ENCODE results near the gene FOXRED1. TPM values are rescaled to one million over a fixed set of nuclear protein-coding genes. Genes with fewer than 3 reads are reported as not detected.
"Not testable (repeated sequence)": the region's sequence is repeated elsewhere in the genome, so short reads cannot be mapped to it uniquely, and the experiment has no call there.

Gene FOXRED1
- total RNA-seq, 2 experiments from 2014 or later = 41.7 to 42.3 TPM

GRCh38 chr11:126304457-126305075 is 35.6 kb downstream of the FOXRED1 start:
- Mint-ChIP-seq H3K27me3 (no peaks in the 10 kb centered on the region), H3K9me3 (no peaks in the 10 kb centered on the region), H3K36me3 (peaks cover 20% of the 10 kb centered on the region), H3K4me1 (ENCODE audit: low read depth) (peaks cover 34% of the 10 kb centered on the region), H3K4me3 (peak overlapping the region; percentile 95), H3K27ac (peak overlapping the region; percentile 96)
- POLR2A ChIA-PET = interaction anchor here (0.6 to 1.8 kb wide), 5 partner anchors 18 to 394 kb away, joined by 3 to 8 read pairs (median 7); partner anchors contain the start of genes FOXRED1 and SRPRA
- CTCF ChIA-PET = interaction anchor here (0.9 kb wide), 1 partner anchor 11 kb away, joined by 3 read pairs; no protein-coding TSS in a partner anchor
- intact Hi-C loops (cut with micrococcal nuclease) = loop anchor here (1.0 kb wide), 6 partner anchors 14 to 242 kb away; partner anchors contain the start of genes CDON, FAM118B, RPUSD4 and SRPRA
- peak; percentile 40 for DNase-seq

- CTCF ChIA-PET = interaction anchor here (1.5 kb wide), 1 partner anchor 175 kb away, joined by 7 read pairs; no protein-coding TSS in a partner anchor
- intact Hi-C loops (cut with micrococcal nuclease) = loop anchor here (1.0 kb wide), 2 partner anchors 20 to 243 kb away; partner anchors contain the start of gene CDON
- Mint-ChIP-seq H3K27ac (peak overlapping the region; percentile 85), H3K4me1 (ENCODE audit: low read depth) (peaks cover 37% of the 10 kb centered on the region), H3K9me3 (no peaks in the 10 kb centered on the region), H3K4me3 (peak overlapping the region; percentile 63), H3K27me3 (no peaks in the 10 kb centered on the region), H3K36me3 (peaks cover 27% of the 10 kb centered on the region)
- POLR2A ChIA-PET = interaction anchor here (1.2 kb wide), 1 partner anchor 22 kb away, joined by 4 read pairs; no protein-coding TSS in a partner anchor
- DNase-seq = peak; percentile 54
Measured at GRCh38 chr11:126305699-126306098, 36.7 kb downstream of the FOXRED1 start.

- Mint-ChIP-seq H3K27me3 (no peaks in the 10 kb centered on the region), H3K9me3 (no peaks in the 10 kb centered on the region), H3K4me1 (ENCODE audit: low read depth) (peaks cover 34% of the 10 kb centered on the region), H3K4me3 (no peak overlapping the region), H3K36me3 (peaks cover 26% of the 10 kb centered on the region), H3K27ac (no peak overlapping the region)
- ChIA-PET CTCF (interaction anchor here (1.2 to 6.5 kb wide), 3 partner anchors 10 to 173 kb away, joined by 3 to 91 read pairs (median 7); no protein-coding TSS in a partner anchor), POLR2A (no interaction called here)
- no peak for DNase-seq
- intact Hi-C loops (cut with micrococcal nuclease) = no loop called here
Measured at GRCh38 chr11:126307706-126308105, 38.8 kb downstream of the FOXRED1 start.

- H3K27me3 Mint-ChIP-seq = no peaks in the 10 kb centered on the region
- H3K36me3 Mint-ChIP-seq = peaks cover 27% of the 10 kb centered on the region
- H3K4me1 Mint-ChIP-seq (ENCODE audit: low read depth) = peaks cover 29% of the 10 kb centered on the region
Measured at GRCh38 chr11:126308271-126308671, 39.3 kb downstream of the FOXRED1 start.

GRCh38 chr11:126308771-126309170 is 39.8 kb downstream of the FOXRED1 start:
- H3K9me3 Mint-ChIP-seq; intact Hi-C loops (cut with micrococcal nuclease); H3K4me3 Mint-ChIP-seq; H3K27ac Mint-ChIP-seq; POLR2A ChIA-PET; H3K27me3 Mint-ChIP-seq; DNase-seq: not testable (repeated sequence)
- Mint-ChIP-seq H3K36me3 (peaks cover 27% of the 10 kb centered on the region), H3K4me1 (ENCODE audit: low read depth) (peaks cover 27% of the 10 kb centered on the region)
- CTCF ChIA-PET = interaction anchor here (1.2 to 6.5 kb wide), 2 partner anchors 9 to 172 kb away, joined by 3 to 91 read pairs; no protein-coding TSS in a partner anchor

More at GRCh38 chr11:126308271-126308671, 39.3 kb downstream of the FOXRED1 start:
- intact Hi-C loops (cut with micrococcal nuclease) = no loop called here
- no peak overlapping the region for H3K4me3 Mint-ChIP-seq
- DNase-seq = no peak
- ChIA-PET CTCF (interaction anchor here (1.2 to 6.5 kb wide), 3 partner anchors 10 to 172 kb away, joined by 3 to 91 read pairs (median 7); no protein-coding TSS in a partner anchor), POLR2A (no interaction called here)
- no peak overlapping the region for H3K27ac Mint-ChIP-seq
- no peaks in the 10 kb centered on the region for H3K9me3 Mint-ChIP-seq

GRCh38 chr11:126310200-126310991 is 41.4 kb downstream of the FOXRED1 start:
- ChIA-PET CTCF (interaction anchor here (0.6 to 6.5 kb wide), 20 partner anchors 9 to 215 kb away, joined by 3 to 91 read pairs (median 4); partner anchors contain the start of gene ST3GAL4), POLR2A (interaction anchor here (1.3 kb wide), 1 partner anchor 130 kb away, joined by 4 read pairs; no protein-coding TSS in a partner anchor)
- peak; percentile 70 for DNase-seq
- Mint-ChIP-seq H3K36me3 (peaks cover 35% of the 10 kb centered on the region), H3K4me3 (no peak overlapping the region), H3K27me3 (no peaks in the 10 kb centered on the region), H3K27ac (no peak overlapping the region), H3K4me1 (ENCODE audit: low read depth) (peaks cover 22% of the 10 kb centered on the region), H3K9me3 (no peaks in the 10 kb centered on the region)
- intact Hi-C loops (cut with micrococcal nuclease) = loop anchor here (1.0 to 5.0 kb wide), 4 partner anchors 22 to 170 kb away; no protein-coding TSS in a partner anchor

- Mint-ChIP-seq H3K27ac (no peak overlapping the region), H3K9me3 (no peaks in the 10 kb centered on the region), H3K4me1 (ENCODE audit: low read depth) (peaks cover 17% of the 10 kb centered on the region), H3K36me3 (peaks cover 35% of the 10 kb centered on the region), H3K27me3 (no peaks in the 10 kb centered on the region), H3K4me3 (no peak overlapping the region)
- intact Hi-C loops (cut with micrococcal nuclease) = loop anchor here (1.0 to 5.0 kb wide), 4 partner anchors 22 to 169 kb away; no protein-coding TSS in a partner anchor
- DNase-seq = no peak
- ChIA-PET CTCF (interaction anchor here (0.6 to 6.5 kb wide), 18 partner anchors 8 to 216 kb away, joined by 3 to 91 read pairs (median 4); partner anchors contain the start of gene ST3GAL4), POLR2A (interaction anchor here (1.3 kb wide), 1 partner anchor 130 kb away, joined by 4 read pairs; no protein-coding TSS in a partner anchor)
Measured at GRCh38 chr11:126310992-126311310, 42.0 kb downstream of the FOXRED1 start.

GRCh38 chr11:126311401-126312291 is 42.7 kb downstream of the FOXRED1 start:
- ChIA-PET CTCF (interaction anchor here (0.8 to 6.5 kb wide), 13 partner anchors 8 to 217 kb away, joined by 3 to 91 read pairs (median 6); partner anchors contain the start of gene ST3GAL4), POLR2A (no interaction called here)
- H3K9me3 Mint-ChIP-seq = no peaks in the 10 kb centered on the region
- H3K4me1 Mint-ChIP-seq (ENCODE audit: low read depth) = peaks cover 17% of the 10 kb centered on the region
- H3K27me3 Mint-ChIP-seq = no peaks in the 10 kb centered on the region
- H3K4me3 Mint-ChIP-seq = no peak overlapping the region
- H3K27ac Mint-ChIP-seq = no peak overlapping the region
- no peak for DNase-seq
- intact Hi-C loops (cut with micrococcal nuclease) = loop anchor here (2.0 to 5.0 kb wide), 2 partner anchors 21 to 106 kb away; no protein-coding TSS in a partner anchor
- H3K36me3 Mint-ChIP-seq = peaks cover 40% of the 10 kb centered on the region

GRCh38 chr11:126312961-126313360 is 44.0 kb downstream of the FOXRED1 start:
- Mint-ChIP-seq H3K4me3 (no peak overlapping the region), H3K27me3 (no peaks in the 10 kb centered on the region), H3K36me3 (peaks cover 39% of the 10 kb centered on the region), H3K9me3 (no peaks in the 10 kb centered on the region), H3K27ac (no peak overlapping the region), H3K4me1 (ENCODE audit: low read depth) (peaks cover 20% of the 10 kb centered on the region)
- intact Hi-C loops (cut with micrococcal nuclease) = loop anchor here (5.0 kb wide), 1 partner anchor 104 kb away; no protein-coding TSS in a partner anchor
- CTCF ChIA-PET = interaction anchor here (3.1 to 6.5 kb wide), 3 partner anchors 41 to 167 kb away, joined by 7 to 91 read pairs (median 26); partner anchors contain the start of gene ST3GAL4
- POLR2A ChIA-PET = no interaction called here
- no peak for DNase-seq

GRCh38 chr11:126313826-126314225 is 44.9 kb downstream of the FOXRED1 start:
- CTCF ChIA-PET = no interaction called here
- H3K27me3 Mint-ChIP-seq = no peaks in the 10 kb centered on the region
- no peak overlapping the region for H3K27ac Mint-ChIP-seq
- H3K4me1 Mint-ChIP-seq (ENCODE audit: low read depth) = peaks cover 27% of the 10 kb centered on the region
- no peak overlapping the region for H3K4me3 Mint-ChIP-seq
- intact Hi-C loops (cut with micrococcal nuclease) = loop anchor here (5.0 kb wide), 1 partner anchor 103 kb away; no protein-coding TSS in a partner anchor
- DNase-seq = no peak
- H3K9me3 Mint-ChIP-seq = no peaks in the 10 kb centered on the region
- H3K36me3 Mint-ChIP-seq = peaks cover 35% of the 10 kb centered on the region
- POLR2A ChIA-PET = no interaction called here

GRCh38 chr11:126317432-126317755 is 48.4 kb downstream of the FOXRED1 start:
- ChIA-PET POLR2A (no interaction called here), CTCF (interaction anchor here (0.7 to 1.2 kb wide), 3 partner anchors 9 to 164 kb away, joined by 3 to 7 read pairs (median 3); no protein-coding TSS in a partner anchor)
- intact Hi-C loops (cut with micrococcal nuclease) = no loop called here
- Mint-ChIP-seq H3K36me3 (peaks cover 33% of the 10 kb centered on the region), H3K4me3 (no peak overlapping the region), H3K27ac (peak overlapping the region; percentile 75), H3K27me3 (no peaks in the 10 kb centered on the region), H3K9me3 (no peaks in the 10 kb centered on the region), H3K4me1 (ENCODE audit: low read depth) (peaks cover 30% of the 10 kb centered on the region)
- no peak for DNase-seq
